ENCODE results near the gene KIF13A.
A peak's percentile ranks its signal among the peaks of the same experiment; 100 is the strongest.
"Not testable (repeated sequence)": the region's sequence is repeated elsewhere in the genome, so short reads cannot be mapped to it uniquely, and the experiment has no call there.

The KIF13A gene

DNA sequence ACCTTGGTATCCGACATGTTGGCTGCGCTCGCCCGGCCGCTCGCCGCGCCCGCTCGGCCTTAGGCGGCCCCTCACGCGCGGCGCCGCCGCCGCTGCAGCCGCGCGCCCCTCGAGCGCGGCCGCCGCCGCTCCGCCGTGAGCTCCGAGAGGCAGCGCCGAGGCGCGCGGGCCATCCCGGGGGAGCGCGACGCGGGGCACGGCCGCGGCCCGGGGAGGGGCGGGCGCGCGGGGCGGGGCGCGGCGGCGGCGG lies at the start of gene KIF13A:
Gene KIF13A, minus strand, starts transcription at position 189 of the 250 bp plus-strand sequence. Its CDS starts 172 bp downstream, at position 17.
- Histone ChIP-seq H2AFZ (ENCODE audit: low read depth, low read length) (peak within 1 kb of the TSS; percentile 87), H3K27me3 (ENCODE audit: insufficient read depth, low read length) (no peaks in the 10 kb centered on the region), H3K4me1 (ENCODE audit: insufficient read depth, low read length) (peaks cover 28% of the 10 kb centered on the region), H3K4me3 (ENCODE audit: low read length) (peak within 1 kb of the TSS; percentile 79), H3K9me3 (ENCODE audit: low read length) (no peaks in the 10 kb centered on the region), H3K36me3 (ENCODE audit: insufficient read depth, low read length) (peaks cover 9% of the 10 kb centered on the region)

DNA sequence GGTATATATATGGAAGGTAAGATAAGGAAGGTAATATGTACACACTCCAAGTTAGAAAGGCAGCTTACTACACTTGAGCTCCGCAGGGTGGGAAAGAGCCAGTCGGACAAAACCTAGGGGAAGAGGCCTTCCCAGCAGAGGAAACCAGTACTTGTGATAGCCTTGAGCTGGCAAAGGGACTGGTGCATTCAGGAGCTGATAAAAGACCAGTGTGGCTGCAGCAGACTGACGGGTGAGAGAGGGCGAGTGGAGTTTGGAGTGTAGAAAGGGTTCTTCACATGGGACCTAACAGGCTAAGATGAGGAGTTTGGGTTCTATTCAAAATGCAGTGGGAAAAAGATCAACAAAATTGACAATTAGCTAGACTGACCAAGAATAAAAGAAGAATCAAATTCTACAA lies 49.3 kb upstream of the KIF13A start:
- H3K4me3 ChIP-seq (ENCODE audit: low read length): no peak overlapping the region
- H3K4me1 ChIP-seq (ENCODE audit: insufficient read depth, low read length): no peaks in the 10 kb centered on the region
- no peaks in the 10 kb centered on the region for H3K36me3 ChIP-seq (ENCODE audit: insufficient read depth, low read length)
- H3K9me3 ChIP-seq (ENCODE audit: low read length): no peaks in the 10 kb centered on the region
- H3K27me3 ChIP-seq (ENCODE audit: insufficient read depth, low read length): no peaks in the 10 kb centered on the region
- H2AFZ ChIP-seq (ENCODE audit: low read depth, low read length): no peak overlapping the region

DNA sequence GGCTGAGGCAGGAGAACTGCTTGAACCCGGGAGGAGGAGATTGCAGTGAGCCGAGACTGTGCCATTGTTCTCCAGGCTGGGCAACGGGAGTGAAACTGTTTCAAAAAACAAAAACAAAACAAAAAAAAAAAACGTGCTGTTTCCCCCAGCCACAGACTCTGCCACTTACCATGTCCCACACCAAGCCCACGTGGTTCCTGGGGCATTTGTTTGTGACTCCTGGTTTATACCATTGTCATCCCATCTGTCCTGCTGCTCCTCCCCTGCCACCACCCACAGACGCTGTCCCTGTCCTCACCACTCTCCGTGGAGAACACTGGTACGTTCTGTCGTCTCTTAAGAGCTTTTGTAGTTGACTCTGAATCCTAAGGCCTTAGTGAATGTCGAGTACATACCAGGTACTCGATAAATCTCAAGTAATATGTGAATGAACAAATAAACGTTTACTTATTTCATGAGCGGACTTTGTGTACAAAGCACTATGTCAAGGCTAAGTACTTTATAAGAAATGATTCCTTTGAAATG lies 48.0 kb upstream of the KIF13A start:
- Histone ChIP-seq H3K9me3 (ENCODE audit: low read length) (no peaks in the 10 kb centered on the region), H3K36me3 (ENCODE audit: insufficient read depth, low read length) (no peaks in the 10 kb centered on the region), H2AFZ (ENCODE audit: low read depth, low read length) (no peak overlapping the region), H3K4me1 (ENCODE audit: insufficient read depth, low read length) (no peaks in the 10 kb centered on the region), H3K4me3 (ENCODE audit: low read length) (no peak overlapping the region), H3K27me3 (ENCODE audit: insufficient read depth, low read length) (no peaks in the 10 kb centered on the region)

DNA sequence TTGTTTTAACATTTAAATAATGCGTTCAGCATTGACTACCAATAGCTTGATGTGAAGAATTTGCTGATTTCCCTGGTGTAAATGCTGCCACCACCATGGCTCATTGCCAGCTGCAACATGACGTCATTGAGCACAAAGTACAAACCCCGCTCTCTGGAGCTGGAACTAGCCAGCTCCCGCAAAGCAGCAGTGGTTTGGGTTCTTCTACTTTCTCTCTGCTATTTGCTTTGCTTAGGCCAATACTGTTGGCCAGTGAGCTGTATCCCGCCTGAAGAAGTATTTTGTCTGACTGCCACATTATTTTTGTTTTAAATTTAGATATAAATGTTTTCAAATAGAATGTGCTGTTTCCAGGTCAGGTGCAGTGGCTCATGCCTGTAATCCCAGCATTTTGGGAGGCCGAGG lies 47.4 kb upstream of the KIF13A start:
- Histone ChIP-seq H3K4me3 (ENCODE audit: low read length) (no peak overlapping the region), H2AFZ (ENCODE audit: low read depth, low read length) (no peak overlapping the region), H3K36me3 (ENCODE audit: insufficient read depth, low read length) (no peaks in the 10 kb centered on the region), H3K9me3 (ENCODE audit: low read length) (no peaks in the 10 kb centered on the region), H3K27me3 (ENCODE audit: insufficient read depth, low read length) (no peaks in the 10 kb centered on the region), H3K4me1 (ENCODE audit: insufficient read depth, low read length) (no peaks in the 10 kb centered on the region)

DNA sequence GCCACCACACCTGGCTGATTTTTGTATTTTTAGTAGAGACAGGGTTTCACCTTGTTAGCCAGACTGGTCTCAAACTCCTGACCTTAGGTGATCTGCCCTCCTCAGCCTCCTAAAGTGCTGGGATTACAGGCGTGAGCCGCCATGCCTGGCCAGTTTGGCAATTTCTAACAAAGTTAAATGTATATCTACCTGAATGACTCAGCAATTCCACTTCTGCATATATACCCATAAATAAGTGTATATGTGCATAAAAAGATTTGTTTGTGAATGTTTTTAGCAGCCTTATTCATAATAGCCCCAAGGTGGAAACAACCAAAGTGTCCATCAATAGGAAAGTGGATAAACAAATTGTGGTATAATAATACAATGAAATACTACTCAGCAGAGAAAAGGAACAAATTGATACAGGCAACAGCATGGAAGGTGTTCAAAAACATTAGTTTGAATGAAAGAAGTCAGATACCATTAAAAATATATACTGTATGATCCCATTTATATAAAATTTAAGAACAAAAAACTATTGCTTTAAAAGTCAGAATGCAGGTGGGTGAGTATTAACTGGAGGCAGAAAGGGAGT lies 44.3 kb upstream of the KIF13A start:
- Histone ChIP-seq H3K27me3 (ENCODE audit: insufficient read depth, low read length) (no peaks in the 10 kb centered on the region), H2AFZ (ENCODE audit: low read depth, low read length) (no peak overlapping the region), H3K36me3 (ENCODE audit: insufficient read depth, low read length) (no peaks in the 10 kb centered on the region), H3K4me1 (ENCODE audit: insufficient read depth, low read length) (no peaks in the 10 kb centered on the region), H3K4me3 (ENCODE audit: low read length) (no peak overlapping the region), H3K9me3 (ENCODE audit: low read length) (no peaks in the 10 kb centered on the region)

DNA sequence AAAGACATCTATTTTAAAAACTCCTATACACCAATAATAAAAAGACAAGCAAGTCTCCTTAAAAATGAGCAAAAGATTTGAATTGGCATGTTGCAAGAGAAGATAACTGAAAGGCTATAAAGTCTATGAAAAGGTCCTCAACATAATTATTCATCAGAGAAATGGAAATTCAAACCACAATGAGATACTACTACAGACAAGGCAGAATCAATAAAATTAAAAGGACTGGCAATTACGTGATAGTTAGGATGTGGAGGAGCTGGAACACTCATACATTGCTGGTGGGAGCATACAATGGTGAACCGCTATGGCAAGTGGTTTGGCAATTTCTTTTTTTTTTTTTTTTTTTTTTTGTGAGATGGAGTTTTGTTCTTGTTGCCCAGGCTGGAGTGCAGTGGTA lies 43.8 kb upstream of the KIF13A start:
- no peak overlapping the region for H2AFZ ChIP-seq (ENCODE audit: low read depth, low read length)
- no peaks in the 10 kb centered on the region for H3K36me3 ChIP-seq (ENCODE audit: insufficient read depth, low read length)
- H3K4me3 ChIP-seq (ENCODE audit: low read length): no peak overlapping the region
- no peaks in the 10 kb centered on the region for H3K27me3 ChIP-seq (ENCODE audit: insufficient read depth, low read length)
- H3K4me1 ChIP-seq (ENCODE audit: insufficient read depth, low read length): no peaks in the 10 kb centered on the region
- H3K9me3 ChIP-seq (ENCODE audit: low read length): no peaks in the 10 kb centered on the region

DNA sequence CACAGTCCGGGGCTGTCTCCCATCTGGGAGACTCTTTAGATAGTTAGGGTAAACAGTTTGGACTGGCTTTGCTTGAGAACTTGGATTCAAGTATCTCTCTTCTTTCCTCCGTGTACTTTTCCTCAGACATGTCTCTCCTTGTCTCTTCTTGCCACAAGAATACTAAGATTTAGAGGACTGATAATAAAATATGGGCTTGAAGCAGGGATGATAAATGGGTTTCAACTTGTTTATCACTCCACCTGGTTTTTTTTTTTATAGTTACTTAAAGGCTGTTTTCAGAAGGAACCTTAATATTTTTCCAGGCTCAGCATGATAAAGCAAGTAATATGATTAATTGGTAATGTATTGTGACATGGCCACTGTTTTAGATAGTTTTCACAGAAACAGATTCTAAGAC lies 40.9 kb upstream of the KIF13A start:
- H3K36me3 ChIP-seq (ENCODE audit: insufficient read depth, low read length): no peaks in the 10 kb centered on the region
- no peak overlapping the region for H2AFZ ChIP-seq (ENCODE audit: low read depth, low read length)
- H3K9me3 ChIP-seq (ENCODE audit: low read length): no peaks in the 10 kb centered on the region
- H3K4me1 ChIP-seq (ENCODE audit: insufficient read depth, low read length): peaks cover 10% of the 10 kb centered on the region
- no peaks in the 10 kb centered on the region for H3K27me3 ChIP-seq (ENCODE audit: insufficient read depth, low read length)
- no peak overlapping the region for H3K4me3 ChIP-seq (ENCODE audit: low read length)

DNA sequence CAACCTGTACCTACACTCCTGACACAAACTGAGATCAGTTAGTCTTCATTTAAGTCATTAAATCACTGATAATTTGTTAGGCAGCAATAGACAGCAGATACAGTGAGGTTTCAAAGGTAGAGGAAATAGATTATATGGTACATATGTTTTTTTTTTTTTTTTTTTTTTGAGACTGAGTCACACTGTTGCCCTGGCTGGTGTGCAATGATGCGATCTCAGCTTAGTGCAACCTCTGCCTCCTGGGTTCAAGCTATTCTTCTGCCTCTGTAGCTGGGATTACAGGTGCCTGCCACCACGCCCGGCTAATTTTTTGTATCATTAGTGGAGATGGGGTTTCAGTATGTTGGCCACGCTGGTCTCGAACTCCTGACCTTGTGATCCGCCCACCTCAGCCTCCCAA lies 38.2 kb upstream of the KIF13A start:
- H2AFZ ChIP-seq (ENCODE audit: low read depth, low read length): no peak overlapping the region
- no peaks in the 10 kb centered on the region for H3K9me3 ChIP-seq (ENCODE audit: low read length)
- no peaks in the 10 kb centered on the region for H3K27me3 ChIP-seq (ENCODE audit: insufficient read depth, low read length)
- H3K36me3 ChIP-seq (ENCODE audit: insufficient read depth, low read length): no peaks in the 10 kb centered on the region
- no peak overlapping the region for H3K4me3 ChIP-seq (ENCODE audit: low read length)
- peaks cover 20% of the 10 kb centered on the region for H3K4me1 ChIP-seq (ENCODE audit: insufficient read depth, low read length)

DNA sequence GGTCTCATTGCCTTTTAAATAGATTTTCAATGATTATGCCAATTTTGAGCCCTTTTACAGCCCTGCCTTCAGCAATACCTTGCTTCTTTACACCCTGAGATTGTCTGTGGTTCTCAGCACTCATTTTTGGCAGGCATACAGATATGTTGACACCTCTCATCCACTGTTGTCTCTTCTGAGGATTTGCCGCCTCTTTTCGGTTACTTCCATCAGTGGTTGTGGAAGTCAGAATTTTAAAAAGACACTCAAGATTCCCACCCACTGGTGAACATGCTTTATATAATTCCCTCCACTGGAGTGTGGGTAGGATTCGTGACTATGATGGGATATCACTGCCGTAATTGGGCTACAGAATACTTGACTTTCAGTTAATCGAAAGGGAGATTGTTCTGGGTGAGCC lies 37.4 kb upstream of the KIF13A start:
- H3K9me3 ChIP-seq (ENCODE audit: low read length): no peaks in the 10 kb centered on the region
- no peaks in the 10 kb centered on the region for H3K27me3 ChIP-seq (ENCODE audit: insufficient read depth, low read length)
- no peaks in the 10 kb centered on the region for H3K36me3 ChIP-seq (ENCODE audit: insufficient read depth, low read length)
- no peak overlapping the region for H2AFZ ChIP-seq (ENCODE audit: low read depth, low read length)
- H3K4me1 ChIP-seq (ENCODE audit: insufficient read depth, low read length): peaks cover 20% of the 10 kb centered on the region
- no peak overlapping the region for H3K4me3 ChIP-seq (ENCODE audit: low read length)

DNA sequence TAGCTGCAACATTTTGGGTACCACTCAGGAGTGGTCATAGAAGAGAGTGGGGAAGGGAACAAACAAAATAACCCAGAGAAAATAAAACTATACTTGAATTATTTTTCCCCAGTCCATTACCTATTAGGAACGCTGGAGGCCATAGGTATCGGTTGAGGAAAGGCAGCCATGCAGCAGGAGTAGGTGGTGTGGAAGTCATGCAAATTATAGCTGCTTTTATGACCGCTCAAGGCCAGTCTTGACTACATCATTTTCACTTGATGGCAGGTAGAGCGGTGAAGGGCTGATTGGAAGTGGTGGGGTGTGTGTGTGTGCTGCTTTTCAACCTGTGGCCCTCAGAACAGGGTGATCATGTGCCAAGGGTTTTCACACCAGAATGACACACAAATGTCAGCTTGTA lies 36.5 kb upstream of the KIF13A start:
- Histone ChIP-seq H2AFZ (ENCODE audit: low read depth, low read length) (no peak overlapping the region), H3K4me1 (ENCODE audit: insufficient read depth, low read length) (peaks cover 20% of the 10 kb centered on the region), H3K36me3 (ENCODE audit: insufficient read depth, low read length) (no peaks in the 10 kb centered on the region), H3K4me3 (ENCODE audit: low read length) (no peak overlapping the region), H3K27me3 (ENCODE audit: insufficient read depth, low read length) (no peaks in the 10 kb centered on the region), H3K9me3 (ENCODE audit: low read length) (no peaks in the 10 kb centered on the region)

DNA sequence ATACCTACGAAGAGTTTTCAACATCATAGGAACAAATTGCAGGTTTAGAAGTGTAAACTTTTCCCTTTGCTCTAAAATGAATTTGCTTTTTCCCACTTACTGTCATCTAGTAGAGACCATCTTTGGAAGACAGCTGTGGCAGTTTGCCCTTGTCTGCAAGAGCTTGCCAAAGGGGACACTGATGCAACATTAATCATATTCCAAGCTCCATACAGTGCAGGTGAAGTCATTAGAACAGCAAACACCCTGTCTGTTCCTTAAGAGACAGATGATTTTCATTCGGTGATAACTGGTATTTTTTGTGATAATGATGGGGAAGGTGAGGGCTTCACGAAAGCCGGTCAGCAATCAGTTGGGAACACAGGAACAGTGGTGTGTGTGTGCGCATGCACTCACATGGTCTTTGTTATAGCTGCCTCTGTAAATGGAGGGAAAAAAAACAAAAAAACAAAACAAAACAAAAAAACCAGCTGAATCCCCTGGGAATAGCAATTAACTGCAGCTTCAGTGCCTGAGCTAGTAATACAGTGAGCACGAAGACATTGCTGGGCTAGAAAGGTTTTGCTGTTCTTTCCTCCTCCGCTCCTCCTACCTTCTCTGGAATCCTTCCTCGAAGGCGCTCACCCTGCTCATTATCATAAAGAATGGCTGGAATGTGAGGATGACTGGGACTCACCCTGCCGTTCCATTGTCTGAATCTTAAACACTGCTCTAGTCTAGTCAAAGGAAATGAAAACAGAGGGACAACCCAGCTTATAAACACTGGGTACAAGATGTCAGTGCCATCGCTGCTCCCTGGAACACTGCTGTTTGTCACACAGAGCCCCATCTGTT lies 35.2 kb upstream of the KIF13A start:
- no peaks in the 10 kb centered on the region for H3K9me3 ChIP-seq (ENCODE audit: low read length)
- H3K4me3 ChIP-seq (ENCODE audit: low read length): peak overlapping the region; percentile 1
- H3K4me1 ChIP-seq (ENCODE audit: insufficient read depth, low read length): peaks cover 20% of the 10 kb centered on the region
- H2AFZ ChIP-seq (ENCODE audit: low read depth, low read length): peak overlapping the region; percentile 50
- H3K27me3 ChIP-seq (ENCODE audit: insufficient read depth, low read length): no peaks in the 10 kb centered on the region
- H3K36me3 ChIP-seq (ENCODE audit: insufficient read depth, low read length): no peaks in the 10 kb centered on the region

DNA sequence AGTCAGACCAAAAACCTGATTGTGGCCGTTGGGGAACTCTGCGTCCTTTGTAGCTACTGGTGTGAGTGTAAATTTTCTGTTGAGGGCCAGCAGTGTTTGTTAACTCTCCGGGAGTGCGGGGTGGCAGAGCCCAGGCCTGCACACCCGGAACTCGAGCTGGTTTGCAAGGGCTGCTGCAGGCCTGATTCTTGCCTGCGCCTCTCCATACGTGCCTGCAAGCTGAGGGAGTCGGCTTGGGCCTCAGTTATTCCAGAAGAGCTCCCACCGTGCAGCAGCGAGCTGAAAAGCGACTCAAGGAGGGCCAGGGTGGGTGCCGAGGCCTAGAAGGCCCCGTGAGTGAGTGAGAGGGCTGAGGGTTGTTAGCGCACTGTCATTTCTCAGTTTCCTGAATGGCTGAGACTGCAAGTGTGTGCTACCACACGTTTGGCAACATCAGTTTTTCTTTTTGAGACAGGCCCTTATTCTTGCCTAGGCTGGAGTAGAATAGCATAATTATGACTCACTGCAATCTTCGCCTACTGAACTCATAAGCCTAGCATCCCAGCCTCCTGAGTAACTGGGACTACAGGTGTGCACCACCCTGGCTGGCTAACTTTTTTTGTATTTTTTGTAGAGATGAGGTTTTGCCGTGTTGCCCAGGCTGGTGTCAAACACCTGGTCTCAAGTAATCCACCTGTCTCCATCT lies 33.9 kb upstream of the KIF13A start:
- Histone ChIP-seq H3K36me3 (ENCODE audit: insufficient read depth, low read length) (no peaks in the 10 kb centered on the region), H3K4me1 (ENCODE audit: insufficient read depth, low read length) (peaks cover 20% of the 10 kb centered on the region), H3K9me3 (ENCODE audit: low read length) (no peaks in the 10 kb centered on the region), H3K27me3 (ENCODE audit: insufficient read depth, low read length) (no peaks in the 10 kb centered on the region), H2AFZ (ENCODE audit: low read depth, low read length) (no peak overlapping the region), H3K4me3 (ENCODE audit: low read length) (no peak overlapping the region)

DNA sequence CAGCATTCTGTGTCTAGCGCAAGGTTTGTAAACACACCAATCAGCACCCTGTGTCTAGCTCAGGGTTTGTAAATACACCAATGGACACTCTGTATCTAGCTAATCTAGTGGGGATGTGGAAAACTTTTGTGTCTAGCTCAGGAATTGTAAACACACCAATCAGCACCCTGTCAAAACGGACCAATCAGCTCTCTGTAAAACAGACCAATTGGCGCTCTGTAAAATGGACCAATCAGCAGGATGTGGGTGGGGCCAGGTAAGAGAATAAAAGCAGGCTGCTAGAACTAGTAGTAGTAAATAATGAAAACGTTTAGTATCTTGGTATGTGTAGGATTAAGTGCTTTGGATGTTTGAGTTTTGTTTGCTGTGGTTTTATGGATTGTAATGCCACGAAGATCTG lies 33.1 kb upstream of the KIF13A start:
- not testable (repeated sequence) for H2AFZ ChIP-seq (ENCODE audit: low read depth, low read length); H3K36me3 ChIP-seq (ENCODE audit: insufficient read depth, low read length); H3K9me3 ChIP-seq (ENCODE audit: low read length); H3K27me3 ChIP-seq (ENCODE audit: insufficient read depth, low read length); H3K4me3 ChIP-seq (ENCODE audit: low read length)
- H3K4me1 ChIP-seq (ENCODE audit: insufficient read depth, low read length): peaks cover 23% of the 10 kb centered on the region
